B cell (primary cell): ENCODE results near the gene EZH1. TPM values are rescaled to one million over a fixed set of nuclear protein-coding genes. Genes with fewer than 3 reads are reported as not detected.

Source experiments
- ATAC-seq: fragments of 200-7000 bp; cut with Tn5 transposase; one replicate; pipeline ENCODE4 v1.10.0; 2021; ENCODE audit warnings: low read depth, mild to moderate bottlenecking, moderate number of reproducible peaks, moderate library complexity
- CTCF ChIA-PET: fragments of 350-600 bp; sonication (Branson Sonifier 250); formaldehyde crosslinking; loops from one replicate; lab custom pipeline; 2021; ENCODE audit warnings: antibody characterized with exemption, inconsistent platforms; lab: Charles Lee
- POLR2A ChIA-PET: fragments of 350-600 bp; sonication (Branson Sonifier 250); formaldehyde crosslinking; loops from one replicate; lab custom pipeline; 2021; ENCODE audit warnings: antibody characterized with exemption; lab: Charles Lee
- DNase-seq: peaks from one replicate; pipeline ENCODE4 v3.0.0; 2013
- H2AFZ ChIP-seq: 2 replicates; pipeline ENCODE4 v1.6.1; 2012; ENCODE audit warnings: mild to moderate bottlenecking, low read depth, low read length; ENCODE audit not compliant: insufficient read depth, poor library complexity, severe bottlenecking
- H3K27ac ChIP-seq, 2 donors: 1 replicate in 1 of 2; 2 replicates in 1 of 2; pipeline ENCODE4 v1.5.1; 2012 to 2013; ENCODE audit warnings: low read length in 2 of 2, mild to moderate bottlenecking in 2 of 2, moderate library complexity in 1 of 2
- H3K27me3 ChIP-seq, 4 experiments: fragments of 200-600 bp in 1 of 4; sonication (generic) in 1 of 4; replicated peaks in 1 of 4; 1 replicate in 2 of 4; 2 replicates in 2 of 4; pipeline versions ENCODE4 v1.6.1 to v1.7.0; 2013 to 2016; ENCODE audit warnings: low read length in 3 of 4, mild to moderate bottlenecking in 2 of 4, mixed read lengths in 1 of 4, moderate library complexity in 1 of 4; ENCODE audit not compliant: insufficient read depth in 4 of 4, control insufficient read depth in 3 of 4; ENCODE audit errors: control extremely low read depth in 1 of 4
- H3K36me3 ChIP-seq, 2 experiments: replicated peaks in 1 of 2; 1 replicate in 1 of 2; 2 replicates in 1 of 2; pipeline versions ENCODE4 v1.6.1 to v1.7.1; 2013; ENCODE audit warnings: low read length in 1 of 2; ENCODE audit not compliant: insufficient read depth in 2 of 2, control insufficient read depth in 1 of 2; ENCODE audit errors: control extremely low read depth in 1 of 2, extremely low read depth in 1 of 2
- H3K4me1 ChIP-seq, 2 donors: fragments of 200-600 bp in 1 of 2; sonication (generic) in 1 of 2; 1 replicate in 1 of 2; 2 replicates in 1 of 2; pipeline versions ENCODE4 v1.5.1 to v1.6.1; 2013 to 2017; ENCODE audit warnings: low read length in 2 of 2; ENCODE audit not compliant: control insufficient read depth in 2 of 2, insufficient read depth in 2 of 2
- H3K4me2 ChIP-seq: replicated peaks from 2 replicates; pipeline ENCODE3; 2012; ENCODE audit warnings: mild to moderate bottlenecking, low read depth, low read length; ENCODE audit not compliant: poor library complexity, severe bottlenecking
- H3K4me3 ChIP-seq, 5 experiments: fragments of 200-600 bp in 1 of 5; sonication (generic) in 1 of 5; 1 replicate in 3 of 5; 2 replicates in 2 of 5; pipeline versions ENCODE4 v1.5.1 to v1.7.0; 2011 to 2016; ENCODE audit warnings: low read length in 4 of 5, mild to moderate bottlenecking in 4 of 5, low read depth in 2 of 5, control low read depth in 1 of 5, moderate library complexity in 1 of 5; ENCODE audit not compliant: insufficient read depth in 1 of 5; ENCODE audit errors: control extremely low read depth in 1 of 5, extremely low read depth in 1 of 5
- H3K79me2 ChIP-seq: fragments of 200-600 bp; sonication (generic); one replicate; pipeline ENCODE4 v1.6.0; 2016; ENCODE audit warnings: low read length; ENCODE audit not compliant: control insufficient read depth, insufficient read depth
- H3K9ac ChIP-seq: fragments of 200-600 bp; sonication (generic); 2 replicates; pipeline ENCODE4 v1.6.1; 2017; ENCODE audit warnings: mild to moderate bottlenecking, low read length, moderate library complexity
- H3K9me3 ChIP-seq, 3 donors: one replicate each; pipeline versions ENCODE4 v1.6.1 to v1.7.1; 2013; ENCODE audit warnings: low read length in 2 of 3; ENCODE audit not compliant: control insufficient read depth in 2 of 3, insufficient read depth in 1 of 3; ENCODE audit errors: control extremely low read depth in 1 of 3
- H4K20me1 ChIP-seq: 2 replicates; pipeline ENCODE4 v1.6.0; 2012; ENCODE audit warnings: mild to moderate bottlenecking, low read length; ENCODE audit not compliant: insufficient read depth, control insufficient read depth, poor library complexity, severe bottlenecking
- H3K27ac Mint-ChIP-seq: one replicate; pipeline ENCODE4 v1.8.0; 2021; ENCODE audit warnings: mixed read lengths
- H3K27me3 Mint-ChIP-seq: one replicate; pipeline ENCODE4 v1.8.0; 2021; ENCODE audit warnings: mixed read lengths
- H3K4me1 Mint-ChIP-seq: one replicate; pipeline ENCODE4 v1.8.0; 2021; ENCODE audit warnings: mixed read lengths
- H3K4me3 Mint-ChIP-seq: one replicate; pipeline ENCODE4 v1.8.0; 2021; ENCODE audit warnings: mixed read lengths
- H3K9me3 Mint-ChIP-seq: one replicate; pipeline ENCODE4 v1.8.0; 2022; ENCODE audit warnings: mixed read lengths; ENCODE audit not compliant: insufficient read depth
- EZH2 ChIP-seq: IDR thresholded peaks from 2 replicates; pipeline ENCODE4 v1.6.1; 2012; ENCODE audit warnings: borderline replicate concordance, low read depth, mild to moderate bottlenecking, moderate library complexity, low read length; ENCODE audit not compliant: insufficient read depth, poor library complexity, severe bottlenecking
- WGBS: methylation state at CpG from one replicate; pipeline ENCODE4 v1.1.5; 2013; ENCODE audit warnings: missing lambda C conversion rate; ENCODE audit not compliant: insufficient coverage; 5-methylcytosine and 5-hydroxymethylcytosine counted together
- intact Hi-C: fragments of 100-400 bp; cut with micrococcal nuclease; formaldehyde crosslinking; loops from one replicate; pipeline ENCODE4 v1.10.0; 2022
- polyA plus RNA-seq: library from polyadenylated mRNA; depleted of rRNA; stranded (reverse); fragments of >200 nt; gene quantifications from 2 replicates; pipeline ENCODE4 v1.2.3, GENCODE V29; 2012
- total RNA-seq, 2 donors: library from RNA; stranded (reverse); fragments of 120-200 nt in 1 of 2; gene quantifications; 1 replicate in 1 of 2; 2 replicates in 1 of 2; pipeline versions ENCODE4 v1.2.3 to v1.2.4, GENCODE V29; 2013 to 2022
- TF ChIP-seq, protein P1 (sequence below): fragments of 200-600 bp; IDR thresholded peaks from one replicate; pipeline ENCODE4 v1.8.0; 2022; ENCODE audit warnings: antibody characterized with exemption, mild to moderate bottlenecking

Gene EZH1
- total and polyA plus RNA-seq, 2 donors (not counting 1 experiment from before 2014, with no cell fraction given): 115 to 169 TPM

DNA sequence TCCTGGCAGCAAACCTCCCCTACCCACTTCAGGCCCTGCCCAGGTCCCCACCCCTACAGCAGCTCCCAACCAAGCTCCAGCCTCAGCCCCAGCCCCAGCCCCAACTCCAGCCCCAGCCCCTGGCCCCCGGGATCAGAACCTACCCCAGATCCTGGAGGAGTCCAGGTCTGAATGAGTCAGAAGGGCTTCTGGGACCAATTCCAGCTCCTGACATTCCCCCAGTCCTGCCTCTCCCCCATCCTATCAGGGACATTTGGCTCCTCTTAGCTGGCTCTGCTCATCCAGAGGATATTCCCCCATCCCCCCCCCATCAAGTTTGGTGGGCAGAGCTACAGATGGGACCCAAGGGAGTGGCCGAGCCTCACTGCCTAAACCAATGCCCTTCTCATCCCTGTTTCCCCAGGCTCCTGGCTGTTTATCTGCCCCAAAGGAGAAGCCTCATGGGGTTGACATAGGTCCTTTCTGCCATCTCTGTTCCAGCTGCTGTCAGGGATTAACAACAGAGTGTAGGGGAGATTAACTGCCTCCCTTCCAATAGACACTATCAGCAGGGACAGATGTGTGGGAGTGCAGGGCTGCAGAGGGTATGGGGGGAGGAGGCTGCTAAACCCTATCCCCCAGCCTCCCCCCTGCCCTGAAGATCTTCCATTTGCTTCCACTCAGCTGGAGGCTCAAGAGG is 46.0 kb downstream of the EZH1 start:
- Mint-ChIP-seq H3K27ac (no peak overlapping the region), H3K4me1 (peaks cover 22% of the 10 kb centered on the region), H3K9me3 (no peaks in the 10 kb centered on the region), H3K27me3 (no peaks in the 10 kb centered on the region), H3K4me3 (no peak overlapping the region)
- peaks cover 0 to 26% of the 10 kb centered on the region in 2 experiments for H3K36me3 ChIP-seq
- 100% methylated on average over 2 of the region's 2 CpGs for WGBS
- ChIA-PET POLR2A (interaction anchor here (0.7 kb wide), 2 partner anchors 8 to 113 kb away, joined by 4 read pairs; no protein-coding TSS in a partner anchor), CTCF (interaction anchor here (1.0 kb wide), 1 partner anchor 21 kb away, joined by 3 read pairs; no protein-coding TSS in a partner anchor)
- no peak overlapping the region for H3K9ac ChIP-seq
- no peaks in the 10 kb centered on the region for H4K20me1 ChIP-seq
- H3K9me3 ChIP-seq: no peaks in the 10 kb centered on the region
- H3K4me2 ChIP-seq: no peak overlapping the region
- DNase-seq: no peak
- intact Hi-C loops: no loop called here
- H2AFZ ChIP-seq: no peak overlapping the region
- no peak for ATAC-seq
- H3K4me3 ChIP-seq: no peak overlapping the region
- TF ChIP-seq EZH2: no peak
- TF ChIP-seq, protein P1, sequence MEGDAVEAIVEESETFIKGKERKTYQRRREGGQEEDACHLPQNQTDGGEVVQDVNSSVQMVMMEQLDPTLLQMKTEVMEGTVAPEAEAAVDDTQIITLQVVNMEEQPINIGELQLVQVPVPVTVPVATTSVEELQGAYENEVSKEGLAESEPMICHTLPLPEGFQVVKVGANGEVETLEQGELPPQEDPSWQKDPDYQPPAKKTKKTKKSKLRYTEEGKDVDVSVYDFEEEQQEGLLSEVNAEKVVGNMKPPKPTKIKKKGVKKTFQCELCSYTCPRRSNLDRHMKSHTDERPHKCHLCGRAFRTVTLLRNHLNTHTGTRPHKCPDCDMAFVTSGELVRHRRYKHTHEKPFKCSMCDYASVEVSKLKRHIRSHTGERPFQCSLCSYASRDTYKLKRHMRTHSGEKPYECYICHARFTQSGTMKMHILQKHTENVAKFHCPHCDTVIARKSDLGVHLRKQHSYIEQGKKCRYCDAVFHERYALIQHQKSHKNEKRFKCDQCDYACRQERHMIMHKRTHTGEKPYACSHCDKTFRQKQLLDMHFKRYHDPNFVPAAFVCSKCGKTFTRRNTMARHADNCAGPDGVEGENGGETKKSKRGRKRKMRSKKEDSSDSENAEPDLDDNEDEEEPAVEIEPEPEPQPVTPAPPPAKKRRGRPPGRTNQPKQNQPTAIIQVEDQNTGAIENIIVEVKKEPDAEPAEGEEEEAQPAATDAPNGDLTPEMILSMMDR: no peak
- peaks cover 11 to 27% of the 10 kb centered on the region in 2 donors for H3K4me1 ChIP-seq
- H3K27me3 ChIP-seq: no peaks in the 10 kb centered on the region
- H3K27ac ChIP-seq: no peak overlapping the region
- peaks cover 5% of the 10 kb centered on the region for H3K79me2 ChIP-seq

DNA sequence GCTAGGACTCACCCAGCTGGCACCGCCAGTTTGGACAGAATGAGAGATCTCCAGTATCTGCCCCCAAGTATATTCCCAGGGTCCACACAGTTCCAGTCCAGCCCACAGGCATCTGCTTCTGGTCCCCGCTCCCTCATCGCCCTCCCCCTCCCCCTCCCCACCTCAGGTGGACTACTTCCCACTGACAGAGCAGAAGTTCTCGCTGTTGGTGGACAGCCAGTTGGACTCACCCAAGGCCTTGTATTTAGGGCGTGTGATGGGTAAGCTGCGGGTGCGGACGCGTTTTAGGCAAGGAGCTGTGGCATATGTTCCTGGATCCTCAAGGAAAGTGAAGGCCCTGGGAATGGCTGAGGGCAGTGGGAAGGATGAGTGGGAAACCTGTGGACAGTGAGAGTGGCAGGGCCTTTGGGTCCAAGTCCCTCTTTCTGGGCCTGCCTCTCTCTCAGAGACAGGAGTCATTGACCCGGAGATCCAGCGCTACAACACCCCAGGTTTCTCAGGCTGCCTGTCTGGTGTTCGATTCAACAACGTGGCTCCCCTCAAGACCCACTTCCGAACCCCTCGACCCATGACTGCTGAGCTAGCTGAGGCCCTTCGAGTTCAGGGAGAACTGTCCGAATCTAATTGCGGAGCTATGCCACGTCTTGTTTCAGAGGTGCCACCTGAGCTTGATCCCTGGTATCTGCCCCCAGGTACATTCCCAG is 47.6 kb downstream of the EZH1 start:
- H3K27ac Mint-ChIP-seq: no peak overlapping the region
- Histone ChIP-seq H3K79me2 (peaks cover 5% of the 10 kb centered on the region), H3K27me3 (no peaks in the 10 kb centered on the region), H3K9me3 (no peaks in the 10 kb centered on the region), H3K36me3 (peaks cover 0 to 15% of the 10 kb centered on the region in 2 experiments), H3K4me2 (no peak overlapping the region), H3K4me3 (no peak overlapping the region), H3K9ac (no peak overlapping the region), H4K20me1 (no peaks in the 10 kb centered on the region), H2AFZ (no peak overlapping the region), H3K27ac (no peak overlapping the region), H3K4me1 (peaks cover 4 to 12% of the 10 kb centered on the region in 2 donors)
- CTCF ChIA-PET: interaction anchor here (0.6 to 1.7 kb wide), 2 partner anchors 77 to 119 kb away, joined by 3 read pairs; no protein-coding TSS in a partner anchor
- ATAC-seq (no peak), DNase-seq (no peak)
- WGBS: 97% methylated on average over 15 of the region's 19 CpGs
- no peaks in the 10 kb centered on the region for H3K27me3 Mint-ChIP-seq
- H3K4me3 Mint-ChIP-seq: no peak overlapping the region
- H3K4me1 Mint-ChIP-seq: peaks cover 10% of the 10 kb centered on the region
- POLR2A ChIA-PET: no interaction called here
- intact Hi-C loops: no loop called here
- TF ChIP-seq, protein P1: no peak
- no peak for TF ChIP-seq EZH2
- H3K9me3 Mint-ChIP-seq: no peaks in the 10 kb centered on the region
